Liver (tissue), 9 donors: Measurements from ENCODE around the gene ATL2. TPM values are rescaled to one million over a fixed set of nuclear protein-coding genes. Genes with fewer than 3 reads are reported as not detected.

Experiments
- DNase-seq: peaks from one replicate; pipeline ENCODE4 v3.0.0-alpha.2; 2017; ENCODE audit warnings: low spot score
- H3K27ac ChIP-seq, 2 donors: one replicate each; pipeline ENCODE4 v1.7.0; 2013; ENCODE audit warnings: inconsistent platforms in 2 of 2, low read length in 2 of 2, control low read depth in 1 of 2, low read depth in 1 of 2, mild to moderate bottlenecking in 1 of 2
- H3K27me3 ChIP-seq, 4 donors: one replicate each; pipeline versions ENCODE4 v1.6.1 to v1.7.0; 2013; ENCODE audit warnings: low read length in 3 of 4, inconsistent platforms in 1 of 4, mild to moderate bottlenecking in 1 of 4, moderate library complexity in 1 of 4; ENCODE audit not compliant: control insufficient read depth in 4 of 4, insufficient read depth in 4 of 4
- H3K36me3 ChIP-seq, 4 donors: one replicate each; pipeline versions ENCODE4 v1.6.1 to v1.7.0; 2013; ENCODE audit warnings: low read length in 3 of 4, mild to moderate bottlenecking in 3 of 4, low read depth in 1 of 4, moderate library complexity in 1 of 4; ENCODE audit not compliant: control insufficient read depth in 4 of 4, insufficient read depth in 3 of 4
- H3K4me1 ChIP-seq, 4 donors: one replicate each; pipeline versions ENCODE4 v1.6.1 to v1.7.0; 2013; ENCODE audit warnings: low read length in 3 of 4, mild to moderate bottlenecking in 3 of 4, moderate library complexity in 1 of 4; ENCODE audit not compliant: control insufficient read depth in 4 of 4, insufficient read depth in 4 of 4
- H3K4me3 ChIP-seq, 3 donors: one replicate each; pipeline versions ENCODE4 v1.6.1 to v1.7.0; 2013; ENCODE audit warnings: low read length in 3 of 3, control low read depth in 1 of 3, low read depth in 1 of 3, mild to moderate bottlenecking in 1 of 3
- H3K9ac ChIP-seq, 2 donors: one replicate each; pipeline ENCODE4 v1.7.0; 2013; ENCODE audit warnings: low read length in 2 of 2, mild to moderate bottlenecking in 2 of 2, moderate library complexity in 2 of 2, control low read depth in 1 of 2, low read depth in 1 of 2
- H3K9me3 ChIP-seq, 4 donors: one replicate each; pipeline versions ENCODE4 v1.6.1 to v1.7.0; 2013; ENCODE audit warnings: low read length in 3 of 4; ENCODE audit not compliant: control insufficient read depth in 4 of 4
- ATF3 ChIP-seq: IDR thresholded peaks from 2 replicates; pipeline ENCODE4 v1.6.1; 2016; ENCODE audit warnings: antibody characterized with exemption
- GABPA ChIP-seq, 2 donors: IDR thresholded peaks in 1 of 2; conservative IDR thresholded peaks in 1 of 2; 2 replicates each; pipeline ENCODE4 v1.6.1; 2016; ENCODE audit warnings: antibody characterized with exemption in 2 of 2, mild to moderate bottlenecking in 1 of 2, moderate library complexity in 1 of 2
- JUND ChIP-seq, 2 donors: IDR thresholded peaks; 2 replicates each; pipeline ENCODE4 v1.6.1; 2016; ENCODE audit warnings: antibody characterized with exemption in 2 of 2
- MAX ChIP-seq: IDR thresholded peaks from 2 replicates; pipeline ENCODE4 v1.6.1; 2016; ENCODE audit warnings: antibody characterized with exemption
- NR2F2 ChIP-seq: IDR thresholded peaks from 2 replicates; pipeline ENCODE4 v1.6.1; 2016; ENCODE audit warnings: antibody characterized with exemption
- RXRA ChIP-seq, 2 donors: IDR thresholded peaks; 2 replicates each; pipeline ENCODE4 v1.6.1; 2017 to 2018; ENCODE audit warnings: antibody characterized with exemption in 2 of 2, mild to moderate bottlenecking in 1 of 2
- SP1 ChIP-seq: IDR thresholded peaks from 2 replicates; pipeline ENCODE4 v1.6.1; 2018; ENCODE audit warnings: antibody characterized with exemption, mild to moderate bottlenecking
- TAF1 ChIP-seq: conservative IDR thresholded peaks from 2 replicates; pipeline ENCODE4 v1.6.1; 2016; ENCODE audit warnings: antibody characterized with exemption, mild to moderate bottlenecking
- YY1 ChIP-seq: IDR thresholded peaks from 2 replicates; pipeline ENCODE4 v1.6.1; 2016; ENCODE audit warnings: antibody characterized with exemption, mild to moderate bottlenecking
- WGBS: extraction: QIAGEN DNeasy Blood & Tissue Kit; methylation state at CpG from one replicate; pipeline ENCODE4 v1.1.7; 2013; 5-methylcytosine and 5-hydroxymethylcytosine counted together
- polyA plus RNA-seq, 2 donors: library from polyadenylated mRNA; stranded (reverse) in 1 of 2; unstranded in 1 of 2; fragments of 200-250 nt in 1 of 2; fragments of >200 nt in 1 of 2; fragmentation: Nextera tagmentation in 1 of 2; extraction: Ambion mirVana in 1 of 2; gene quantifications; one replicate each; pipeline versions ENCODE4 v1.2.1 to v1.2.3, GENCODE V29; 2013 to 2015
- total RNA-seq, 2 donors: library from RNA; depleted of rRNA; stranded (reverse); fragments of >200 nt; gene quantifications; one replicate each; pipeline ENCODE4 v1.2.3, GENCODE V29; 2014
- TF ChIP-seq, protein P1 (sequence below): IDR thresholded peaks from 2 replicates; pipeline ENCODE4 v1.6.1; 2016; ENCODE audit warnings: antibody characterized with exemption, mild to moderate bottlenecking
- TF ChIP-seq, protein P2 (sequence below): fragments of 150-350 bp; IDR thresholded peaks from 2 replicates; pipeline ENCODE4 v1.5.1; 2017; ENCODE audit warnings: improper control_type of control experiment, low read depth, low read length; ENCODE audit not compliant: missing input control
- TF ChIP-seq, protein P3 (sequence below): IDR thresholded peaks from 2 replicates; pipeline ENCODE4 v1.6.1; 2016; ENCODE audit warnings: antibody characterized with exemption
- donor health status: healthy.
- donor health status: healthy.
- donor health status: healthy.
- donor health status: healthy.
- donor health status: healthy.

The ATL2 gene
- total and polyA plus RNA-seq, 4 donors: 21.0 to 163 (median 45.8) TPM

GRCh38 chr2:38362232-38362631 lies 14.8 kb downstream of the ATL2 start:
- Histone ChIP-seq H3K36me3 (peaks cover 0 to 3% (median 2%) of the 10 kb centered on the region in 4 donors), H3K4me3 (no peak overlapping the region), H3K27ac (no peak overlapping the region), H3K27me3 (no peaks in the 10 kb centered on the region), H3K9me3 (no peaks in the 10 kb centered on the region), H3K4me1 (peaks cover 3 to 18% (median 11%) of the 10 kb centered on the region in 4 donors), H3K9ac (no peak overlapping the region)
- 27% methylated on average over 2 of the region's 2 CpGs for WGBS
- no peak for DNase-seq
- TF ChIP-seq GABPA (IDR thresholded peaks at IDR 0.05 in 1 of 2, conservative IDR thresholded peaks at IDR 0.05 in 1 of 2) (no peak), YY1 (no peak), RXRA (IDR thresholded peaks at IDR 0.05) (no peak), ATF3 (no peak), MAX (no peak), SP1 (no peak), TAF1 (no peak), NR2F2 (no peak)
- TF ChIP-seq, protein P1, sequence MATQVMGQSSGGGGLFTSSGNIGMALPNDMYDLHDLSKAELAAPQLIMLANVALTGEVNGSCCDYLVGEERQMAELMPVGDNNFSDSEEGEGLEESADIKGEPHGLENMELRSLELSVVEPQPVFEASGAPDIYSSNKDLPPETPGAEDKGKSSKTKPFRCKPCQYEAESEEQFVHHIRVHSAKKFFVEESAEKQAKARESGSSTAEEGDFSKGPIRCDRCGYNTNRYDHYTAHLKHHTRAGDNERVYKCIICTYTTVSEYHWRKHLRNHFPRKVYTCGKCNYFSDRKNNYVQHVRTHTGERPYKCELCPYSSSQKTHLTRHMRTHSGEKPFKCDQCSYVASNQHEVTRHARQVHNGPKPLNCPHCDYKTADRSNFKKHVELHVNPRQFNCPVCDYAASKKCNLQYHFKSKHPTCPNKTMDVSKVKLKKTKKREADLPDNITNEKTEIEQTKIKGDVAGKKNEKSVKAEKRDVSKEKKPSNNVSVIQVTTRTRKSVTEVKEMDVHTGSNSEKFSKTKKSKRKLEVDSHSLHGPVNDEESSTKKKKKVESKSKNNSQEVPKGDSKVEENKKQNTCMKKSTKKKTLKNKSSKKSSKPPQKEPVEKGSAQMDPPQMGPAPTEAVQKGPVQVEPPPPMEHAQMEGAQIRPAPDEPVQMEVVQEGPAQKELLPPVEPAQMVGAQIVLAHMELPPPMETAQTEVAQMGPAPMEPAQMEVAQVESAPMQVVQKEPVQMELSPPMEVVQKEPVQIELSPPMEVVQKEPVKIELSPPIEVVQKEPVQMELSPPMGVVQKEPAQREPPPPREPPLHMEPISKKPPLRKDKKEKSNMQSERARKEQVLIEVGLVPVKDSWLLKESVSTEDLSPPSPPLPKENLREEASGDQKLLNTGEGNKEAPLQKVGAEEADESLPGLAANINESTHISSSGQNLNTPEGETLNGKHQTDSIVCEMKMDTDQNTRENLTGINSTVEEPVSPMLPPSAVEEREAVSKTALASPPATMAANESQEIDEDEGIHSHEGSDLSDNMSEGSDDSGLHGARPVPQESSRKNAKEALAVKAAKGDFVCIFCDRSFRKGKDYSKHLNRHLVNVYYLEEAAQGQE: no peak
- TF ChIP-seq, protein P2, sequence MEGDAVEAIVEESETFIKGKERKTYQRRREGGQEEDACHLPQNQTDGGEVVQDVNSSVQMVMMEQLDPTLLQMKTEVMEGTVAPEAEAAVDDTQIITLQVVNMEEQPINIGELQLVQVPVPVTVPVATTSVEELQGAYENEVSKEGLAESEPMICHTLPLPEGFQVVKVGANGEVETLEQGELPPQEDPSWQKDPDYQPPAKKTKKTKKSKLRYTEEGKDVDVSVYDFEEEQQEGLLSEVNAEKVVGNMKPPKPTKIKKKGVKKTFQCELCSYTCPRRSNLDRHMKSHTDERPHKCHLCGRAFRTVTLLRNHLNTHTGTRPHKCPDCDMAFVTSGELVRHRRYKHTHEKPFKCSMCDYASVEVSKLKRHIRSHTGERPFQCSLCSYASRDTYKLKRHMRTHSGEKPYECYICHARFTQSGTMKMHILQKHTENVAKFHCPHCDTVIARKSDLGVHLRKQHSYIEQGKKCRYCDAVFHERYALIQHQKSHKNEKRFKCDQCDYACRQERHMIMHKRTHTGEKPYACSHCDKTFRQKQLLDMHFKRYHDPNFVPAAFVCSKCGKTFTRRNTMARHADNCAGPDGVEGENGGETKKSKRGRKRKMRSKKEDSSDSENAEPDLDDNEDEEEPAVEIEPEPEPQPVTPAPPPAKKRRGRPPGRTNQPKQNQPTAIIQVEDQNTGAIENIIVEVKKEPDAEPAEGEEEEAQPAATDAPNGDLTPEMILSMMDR: no peak
- TF ChIP-seq, protein P3, sequence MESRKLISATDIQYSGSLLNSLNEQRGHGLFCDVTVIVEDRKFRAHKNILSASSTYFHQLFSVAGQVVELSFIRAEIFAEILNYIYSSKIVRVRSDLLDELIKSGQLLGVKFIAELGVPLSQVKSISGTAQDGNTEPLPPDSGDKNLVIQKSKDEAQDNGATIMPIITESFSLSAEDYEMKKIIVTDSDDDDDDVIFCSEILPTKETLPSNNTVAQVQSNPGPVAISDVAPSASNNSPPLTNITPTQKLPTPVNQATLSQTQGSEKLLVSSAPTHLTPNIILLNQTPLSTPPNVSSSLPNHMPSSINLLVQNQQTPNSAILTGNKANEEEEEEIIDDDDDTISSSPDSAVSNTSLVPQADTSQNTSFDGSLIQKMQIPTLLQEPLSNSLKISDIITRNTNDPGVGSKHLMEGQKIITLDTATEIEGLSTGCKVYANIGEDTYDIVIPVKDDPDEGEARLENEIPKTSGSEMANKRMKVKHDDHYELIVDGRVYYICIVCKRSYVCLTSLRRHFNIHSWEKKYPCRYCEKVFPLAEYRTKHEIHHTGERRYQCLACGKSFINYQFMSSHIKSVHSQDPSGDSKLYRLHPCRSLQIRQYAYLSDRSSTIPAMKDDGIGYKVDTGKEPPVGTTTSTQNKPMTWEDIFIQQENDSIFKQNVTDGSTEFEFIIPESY: no peak

DNA sequence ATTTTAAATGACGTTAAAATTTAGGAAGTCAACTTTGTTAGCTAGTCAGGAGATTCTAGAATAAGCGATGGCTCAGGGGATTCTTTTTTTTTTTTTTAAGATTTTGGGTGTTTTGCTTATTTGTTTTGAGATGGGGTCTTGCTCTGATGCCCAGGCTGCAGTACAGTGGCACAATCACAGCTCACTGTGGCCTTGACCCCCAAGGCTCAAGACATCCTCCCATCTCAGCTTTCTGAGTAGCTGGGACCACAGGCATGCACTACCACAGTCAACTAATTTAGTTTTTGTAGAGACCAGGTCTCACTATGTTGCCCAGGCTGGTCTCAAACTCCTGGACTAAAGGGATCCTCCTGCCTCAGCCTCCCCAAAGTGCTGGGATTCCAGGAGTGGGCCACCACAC lies 16.9 kb downstream of the ATL2 start:
- Histone ChIP-seq H3K9me3 (no peaks in the 10 kb centered on the region), H3K4me1 (peaks cover 0 to 11% (median 3%) of the 10 kb centered on the region in 4 donors), H3K27ac (no peak overlapping the region), H3K9ac (no peak overlapping the region), H3K36me3 (peaks cover 0 to 3% (median 2%) of the 10 kb centered on the region in 4 donors), H3K27me3 (no peaks in the 10 kb centered on the region), H3K4me3 (no peak overlapping the region)
- no peak for TF ChIP-seq JUND (IDR thresholded peaks at IDR 0.05)
- no peak for TF ChIP-seq YY1
- no peak for TF ChIP-seq NR2F2
- 97% methylated on average over 2 of the region's 2 CpGs for WGBS
- DNase-seq: no peak
